ENCODE results near the gene PCGF1.

The PCGF1 gene

GRCh38 chr2:74515981-74516633 is 8.6 kb upstream of the PCGF1 start:
- no peak for DNase-seq
- Histone ChIP-seq H3K4me2 (ENCODE audit: insufficient read depth, low read length) (no peak overlapping the region), H3K9me3 (ENCODE audit: insufficient read depth, low read length, severe bottlenecking) (no peaks in the 10 kb centered on the region), H3K4me3 (ENCODE audit: low read depth in 1 of 2, low read length in 2 of 2) (no peak overlapping the region), H3K27ac (ENCODE audit: low read length) (no peak overlapping the region), H3K27me3 (ENCODE audit: insufficient read depth, low read length, poor library complexity) (peaks cover 28% of the 10 kb centered on the region), H3K4me1 (ENCODE audit: insufficient read depth, low read length) (peaks cover 7% of the 10 kb centered on the region; the same call in 1 of the 2 replicates), H2AFZ (ENCODE audit: low read depth, low read length) (no peak overlapping the region), H4K20me1 (ENCODE audit: insufficient read depth, low read length) (no peaks in the 10 kb centered on the region), H3K79me2 (ENCODE audit: insufficient read depth, low read length) (no peaks in the 10 kb centered on the region), H3K36me3 (ENCODE audit: insufficient read depth, low read length) (no peaks in the 10 kb centered on the region), H3K9ac (ENCODE audit: low read depth, low read length) (no peak overlapping the region)
- no peak for TF ChIP-seq CTCF (IDR thresholded peaks at IDR 0.05; ENCODE audit: borderline replicate concordance, extremely low read depth, low read length, poor library complexity, severe bottlenecking)
- no peak for TF ChIP-seq EZH2 (IDR thresholded peaks at IDR 0.05; ENCODE audit: borderline replicate concordance, low read depth, low read length, severe bottlenecking)
- ATAC-seq (ENCODE audit: insufficient read depth, low read depth) = no peak

- Histone ChIP-seq H3K9ac (ENCODE audit: low read depth, low read length) (no peak overlapping the region), H3K79me2 (ENCODE audit: insufficient read depth, low read length) (no peaks in the 10 kb centered on the region), H2AFZ (ENCODE audit: low read depth, low read length) (no peak overlapping the region), H4K20me1 (ENCODE audit: insufficient read depth, low read length) (no peaks in the 10 kb centered on the region), H3K4me2 (ENCODE audit: insufficient read depth, low read length) (no peak overlapping the region), H3K36me3 (ENCODE audit: insufficient read depth, low read length) (no peaks in the 10 kb centered on the region), H3K4me3 (ENCODE audit: low read depth in 1 of 2, low read length in 2 of 2) (no peak overlapping the region), H3K27me3 (ENCODE audit: insufficient read depth, low read length, poor library complexity) (peaks cover 28% of the 10 kb centered on the region), H3K9me3 (ENCODE audit: insufficient read depth, low read length, severe bottlenecking) (no peaks in the 10 kb centered on the region), H3K4me1 (ENCODE audit: insufficient read depth, low read length) (peaks cover 7% of the 10 kb centered on the region; the same call in 1 of the 2 replicates), H3K27ac (ENCODE audit: low read length) (no peak overlapping the region)
- DNase-seq = no peak
- ATAC-seq (ENCODE audit: insufficient read depth, low read depth) = no peak
- no peak for TF ChIP-seq EZH2 (IDR thresholded peaks at IDR 0.05; ENCODE audit: borderline replicate concordance, low read depth, low read length, severe bottlenecking)
- TF ChIP-seq CTCF (IDR thresholded peaks at IDR 0.05; ENCODE audit: borderline replicate concordance, extremely low read depth, low read length, poor library complexity, severe bottlenecking) = no peak
Measured at GRCh38 chr2:74515271-74515980, 7.9 kb upstream of the PCGF1 start.

GRCh38 chr2:74514368-74515270 is 7.1 kb upstream of the PCGF1 start, which contains the start of gene TLX2:
TLX2 (plus strand) TSS chr2:74514450; CDS start chr2:74514807, 357 bp downstream.
- peaks cover 28% of the 10 kb centered on the region for H3K27me3 ChIP-seq (ENCODE audit: insufficient read depth, low read length, poor library complexity)
- H4K20me1 ChIP-seq (ENCODE audit: insufficient read depth, low read length) = no peaks in the 10 kb centered on the region
- no peaks in the 10 kb centered on the region for H3K79me2 ChIP-seq (ENCODE audit: insufficient read depth, low read length)
- no peak within 1 kb of the TSS for H3K4me3 ChIP-seq (ENCODE audit: low read depth in 1 of 2, low read length in 2 of 2)
- TF ChIP-seq EZH2 (IDR thresholded peaks at IDR 0.05; ENCODE audit: borderline replicate concordance, low read depth, low read length, severe bottlenecking) = no peak
- no peak for TF ChIP-seq CTCF (IDR thresholded peaks at IDR 0.05; ENCODE audit: borderline replicate concordance, extremely low read depth, low read length, poor library complexity, severe bottlenecking)
- no peak within 1 kb of the TSS for H3K27ac ChIP-seq (ENCODE audit: low read length)
- no peak within 1 kb of the TSS for H3K9ac ChIP-seq (ENCODE audit: low read depth, low read length)
- ATAC-seq (ENCODE audit: insufficient read depth, low read depth) (no peak), DNase-seq (no peak)
- no peak within 1 kb of the TSS; the same call in 1 of the 2 replicates for H2AFZ ChIP-seq (ENCODE audit: low read depth, low read length)
- H3K4me1 ChIP-seq (ENCODE audit: insufficient read depth, low read length) = peaks cover 7% of the 10 kb centered on the region; the same call in 1 of the 2 replicates
- H3K4me2 ChIP-seq (ENCODE audit: insufficient read depth, low read length) = peak within 1 kb of the TSS; percentile 17; the same call in 1 of the 2 replicates
- no peaks in the 10 kb centered on the region for H3K9me3 ChIP-seq (ENCODE audit: insufficient read depth, low read length, severe bottlenecking)
- H3K36me3 ChIP-seq (ENCODE audit: insufficient read depth, low read length) = no peaks in the 10 kb centered on the region

Measured in DND-41 (cell line).